ENCODE measurements around the gene FAM20C.

- TF ChIP-seq CTCF (IDR thresholded peaks at IDR 0.05 in 4 of 5, conservative IDR thresholded peaks at IDR 0.05 in 1 of 5) (no peak), POLR2A (IDR thresholded peaks at IDR 0.05) (no peak)
Observed at GRCh38 chr7:165661-166337, 26.6 kb upstream of the FAM20C start.

All from gastrocnemius medialis (tissue), 4 donors.